ENCODE measurements around the gene MVB12A.

Gene MVB12A

GRCh38 chr19:17468302-17469091 lies 48.6 kb downstream of the MVB12A start:
- no peak for TF ChIP-seq SIN3A (IDR thresholded peaks at IDR 0.05; ENCODE audit: borderline replicate concordance, insufficient read depth, low read length)
- TF ChIP-seq FOXP2 (optimal IDR thresholded peaks at IDR 0.05; ENCODE audit: borderline replicate concordance, extremely low read depth, extremely low read length, insufficient read depth) = no peak
- TF ChIP-seq TAF1 (IDR thresholded peaks at IDR 0.05; ENCODE audit: borderline replicate concordance, insufficient read depth, low read length) = no peak
- TF ChIP-seq, protein P1, sequence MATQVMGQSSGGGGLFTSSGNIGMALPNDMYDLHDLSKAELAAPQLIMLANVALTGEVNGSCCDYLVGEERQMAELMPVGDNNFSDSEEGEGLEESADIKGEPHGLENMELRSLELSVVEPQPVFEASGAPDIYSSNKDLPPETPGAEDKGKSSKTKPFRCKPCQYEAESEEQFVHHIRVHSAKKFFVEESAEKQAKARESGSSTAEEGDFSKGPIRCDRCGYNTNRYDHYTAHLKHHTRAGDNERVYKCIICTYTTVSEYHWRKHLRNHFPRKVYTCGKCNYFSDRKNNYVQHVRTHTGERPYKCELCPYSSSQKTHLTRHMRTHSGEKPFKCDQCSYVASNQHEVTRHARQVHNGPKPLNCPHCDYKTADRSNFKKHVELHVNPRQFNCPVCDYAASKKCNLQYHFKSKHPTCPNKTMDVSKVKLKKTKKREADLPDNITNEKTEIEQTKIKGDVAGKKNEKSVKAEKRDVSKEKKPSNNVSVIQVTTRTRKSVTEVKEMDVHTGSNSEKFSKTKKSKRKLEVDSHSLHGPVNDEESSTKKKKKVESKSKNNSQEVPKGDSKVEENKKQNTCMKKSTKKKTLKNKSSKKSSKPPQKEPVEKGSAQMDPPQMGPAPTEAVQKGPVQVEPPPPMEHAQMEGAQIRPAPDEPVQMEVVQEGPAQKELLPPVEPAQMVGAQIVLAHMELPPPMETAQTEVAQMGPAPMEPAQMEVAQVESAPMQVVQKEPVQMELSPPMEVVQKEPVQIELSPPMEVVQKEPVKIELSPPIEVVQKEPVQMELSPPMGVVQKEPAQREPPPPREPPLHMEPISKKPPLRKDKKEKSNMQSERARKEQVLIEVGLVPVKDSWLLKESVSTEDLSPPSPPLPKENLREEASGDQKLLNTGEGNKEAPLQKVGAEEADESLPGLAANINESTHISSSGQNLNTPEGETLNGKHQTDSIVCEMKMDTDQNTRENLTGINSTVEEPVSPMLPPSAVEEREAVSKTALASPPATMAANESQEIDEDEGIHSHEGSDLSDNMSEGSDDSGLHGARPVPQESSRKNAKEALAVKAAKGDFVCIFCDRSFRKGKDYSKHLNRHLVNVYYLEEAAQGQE (IDR thresholded peaks at IDR 0.05; ENCODE audit: insufficient read depth in 1 of 2, low read depth in 2 of 2, low read length in 2 of 2) = no peak
- no peak for TF ChIP-seq POLR2AphosphoS5 (IDR thresholded peaks at IDR 0.05; ENCODE audit: low read depth, low read length)

GRCh38 chr19:17469092-17469480 lies 49.2 kb downstream of the MVB12A start:
- TF ChIP-seq, protein P1 (IDR thresholded peaks at IDR 0.05; ENCODE audit: insufficient read depth in 1 of 2, low read depth in 2 of 2, low read length in 2 of 2) = no peak
- TF ChIP-seq SIN3A (IDR thresholded peaks at IDR 0.05; ENCODE audit: borderline replicate concordance, insufficient read depth, low read length) = 0 out of 2 replicates have a peak, but pooled peaks have one; percentile 76

- TF ChIP-seq FOXP2 (optimal IDR thresholded peaks at IDR 0.05; ENCODE audit: borderline replicate concordance, extremely low read depth, extremely low read length, insufficient read depth) = no peak
- TF ChIP-seq SIN3A (IDR thresholded peaks at IDR 0.05; ENCODE audit: borderline replicate concordance, insufficient read depth, low read length) = no peak; the same call in 1 of the 2 replicates
Measured at GRCh38 chr19:17469481-17470067, 49.7 kb downstream of the MVB12A start.

- TF ChIP-seq FOXP2 (optimal IDR thresholded peaks at IDR 0.05; ENCODE audit: borderline replicate concordance, extremely low read depth, extremely low read length, insufficient read depth) (peak; percentile 27), POLR2AphosphoS5 (IDR thresholded peaks at IDR 0.05; ENCODE audit: low read depth, low read length) (peak; percentile 38; the same call in 1 of the 2 replicates)
- TF ChIP-seq, protein P1 (IDR thresholded peaks at IDR 0.05; ENCODE audit: insufficient read depth in 1 of 2, low read depth in 2 of 2, low read length in 2 of 2) = no peak; a peak in 1 of 4 replicates
Measured at GRCh38 chr19:17470068-17470841, 50.4 kb downstream of the MVB12A start, which contains the start of gene SLC27A1. TSS of gene SLC27A1 (plus strand) at chr19:17470524. CDS start at chr19:17470541, 17 bp downstream.

GRCh38 chr19:17471410-17472125 lies 51.7 kb downstream of the MVB12A start:
- TF ChIP-seq TAF1 (IDR thresholded peaks at IDR 0.05; ENCODE audit: borderline replicate concordance, insufficient read depth, low read length) = no peak
- no peak for TF ChIP-seq FOXP2 (optimal IDR thresholded peaks at IDR 0.05; ENCODE audit: borderline replicate concordance, extremely low read depth, extremely low read length, insufficient read depth)
- TF ChIP-seq, protein P1 (IDR thresholded peaks at IDR 0.05; ENCODE audit: insufficient read depth in 1 of 2, low read depth in 2 of 2, low read length in 2 of 2) = no peak
- TF ChIP-seq POLR2AphosphoS5 (IDR thresholded peaks at IDR 0.05; ENCODE audit: low read depth, low read length) = no peak
- TF ChIP-seq SIN3A (IDR thresholded peaks at IDR 0.05; ENCODE audit: borderline replicate concordance, insufficient read depth, low read length) = no peak

All from PFSK-1 (cell line).